HFF-Myc (cell line): Measurements from ENCODE around the gene SLC39A9.
A peak's percentile ranks its signal among the peaks of the same experiment; 100 is the strongest.

Experiments
- DNase-seq: peaks from one replicate; pipeline ENCODE4 v3.0.0-alpha.2; 2011; ENCODE audit warnings: low read depth; ENCODE audit errors: extremely low read depth
- H3K4me3 ChIP-seq: replicated peaks from 2 replicates; pipeline ENCODE4 v1.5.1; 2011; ENCODE audit warnings: low read depth, mild to moderate bottlenecking, control low read depth, low read length
- CTCF ChIP-seq: IDR thresholded peaks from 2 replicates; pipeline ENCODE4 v1.5.1; 2012; ENCODE audit warnings: mild to moderate bottlenecking, low read depth, low read length, control low read depth; ENCODE audit errors: missing control alignments

Gene SLC39A9

GRCh38 chr14:69399750-69400149 lies 1.3 kb downstream of the SLC39A9 start:
- H3K4me3 ChIP-seq = peak overlapping the region; percentile 96
- TF ChIP-seq CTCF = no peak
- DNase-seq = no peak

- TF ChIP-seq CTCF = no peak
- H3K4me3 ChIP-seq = peak overlapping the region; percentile 96
- no peak for DNase-seq
Measured at GRCh38 chr14:69400154-69400553, 1.7 kb downstream of the SLC39A9 start.

GRCh38 chr14:69401841-69402240 lies 3.3 kb downstream of the SLC39A9 start:
- TF ChIP-seq CTCF = no peak
- peak overlapping the region; percentile 96; the same call in 1 of the 2 replicates for H3K4me3 ChIP-seq
- DNase-seq = no peak

- TF ChIP-seq CTCF = no peak
- no peak overlapping the region for H3K4me3 ChIP-seq
- no peak for DNase-seq
Measured at GRCh38 chr14:69404478-69404877, 6.0 kb downstream of the SLC39A9 start.

- no peak overlapping the region for H3K4me3 ChIP-seq
- TF ChIP-seq CTCF = no peak
- DNase-seq = no peak
Measured at GRCh38 chr14:69404883-69405282, 6.4 kb downstream of the SLC39A9 start.

GRCh38 chr14:69405762-69406161 lies 7.3 kb downstream of the SLC39A9 start:
- H3K4me3 ChIP-seq = no peak overlapping the region
- DNase-seq = no peak
- TF ChIP-seq CTCF = no peak

GRCh38 chr14:69408331-69408960 lies 10.0 kb downstream of the SLC39A9 start:
- no peak for TF ChIP-seq CTCF
- DNase-seq = no peak
- H3K4me3 ChIP-seq = no peak overlapping the region
